Kidney epithelial cell (primary cell): ENCODE results near the gene GPC6. TPM values are rescaled to one million over a fixed set of nuclear protein-coding genes. Genes with fewer than 3 reads are reported as not detected.

Experiments used
- DNase-seq: peaks from one replicate; pipeline ENCODE4 v3.0.0-alpha.2; 2010; ENCODE audit warnings: low read depth
- H3K27me3 ChIP-seq: 2 replicates; pipeline ENCODE4 v1.6.0; 2011; ENCODE audit warnings: low read length; ENCODE audit not compliant: control insufficient read depth, insufficient read depth
- H3K36me3 ChIP-seq: 2 replicates; pipeline ENCODE4 v1.5.1; 2011; ENCODE audit warnings: low read length; ENCODE audit not compliant: control insufficient read depth, insufficient read depth
- H3K4me3 ChIP-seq: 2 replicates; pipeline ENCODE4 v1.5.1; 2011; ENCODE audit warnings: low read depth, mild to moderate bottlenecking, control low read depth, low read length
- total RNA-seq: library from RNA; depleted of rRNA; stranded (reverse); fragments of >200 nt; gene quantifications from 2 replicates; pipeline ENCODE4 v1.2.3, GENCODE V29; 2015
- TF ChIP-seq, protein P1 (sequence below): IDR thresholded peaks from 2 replicates; pipeline ENCODE4 v1.5.1; 2011; ENCODE audit warnings: mild to moderate bottlenecking, moderate library complexity, low read length, control low read depth, inconsistent platforms; ENCODE audit not compliant: insufficient read depth, poor library complexity, severe bottlenecking

The GPC6 gene
- total RNA-seq, 1 donor from 2014 or later, result 62.7 TPM

DNA sequence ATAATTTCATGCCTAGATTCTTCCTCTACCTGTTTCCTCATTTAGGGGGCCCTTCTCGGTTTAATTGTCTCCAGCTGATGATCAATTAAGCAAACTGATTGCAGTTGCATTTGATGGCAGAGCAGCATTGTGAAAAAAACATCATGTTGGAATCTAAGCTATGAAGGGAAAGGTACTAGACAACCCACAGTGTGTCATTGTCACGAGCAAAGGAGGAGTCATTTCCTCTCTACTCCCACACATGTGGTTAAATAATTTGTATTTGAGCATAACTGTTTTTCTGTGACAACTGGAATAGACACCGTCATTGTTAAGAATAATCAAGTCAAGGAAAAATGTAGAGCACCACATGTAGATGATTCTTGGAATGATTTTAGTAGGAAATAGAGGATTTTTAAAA is 1012.5 kb downstream of the GPC6 start:
- peak; percentile 47 for DNase-seq
- H3K27me3 ChIP-seq, result no peaks in the 10 kb centered on the region
- H3K36me3 ChIP-seq, result no peaks in the 10 kb centered on the region
- TF ChIP-seq, protein P1, sequence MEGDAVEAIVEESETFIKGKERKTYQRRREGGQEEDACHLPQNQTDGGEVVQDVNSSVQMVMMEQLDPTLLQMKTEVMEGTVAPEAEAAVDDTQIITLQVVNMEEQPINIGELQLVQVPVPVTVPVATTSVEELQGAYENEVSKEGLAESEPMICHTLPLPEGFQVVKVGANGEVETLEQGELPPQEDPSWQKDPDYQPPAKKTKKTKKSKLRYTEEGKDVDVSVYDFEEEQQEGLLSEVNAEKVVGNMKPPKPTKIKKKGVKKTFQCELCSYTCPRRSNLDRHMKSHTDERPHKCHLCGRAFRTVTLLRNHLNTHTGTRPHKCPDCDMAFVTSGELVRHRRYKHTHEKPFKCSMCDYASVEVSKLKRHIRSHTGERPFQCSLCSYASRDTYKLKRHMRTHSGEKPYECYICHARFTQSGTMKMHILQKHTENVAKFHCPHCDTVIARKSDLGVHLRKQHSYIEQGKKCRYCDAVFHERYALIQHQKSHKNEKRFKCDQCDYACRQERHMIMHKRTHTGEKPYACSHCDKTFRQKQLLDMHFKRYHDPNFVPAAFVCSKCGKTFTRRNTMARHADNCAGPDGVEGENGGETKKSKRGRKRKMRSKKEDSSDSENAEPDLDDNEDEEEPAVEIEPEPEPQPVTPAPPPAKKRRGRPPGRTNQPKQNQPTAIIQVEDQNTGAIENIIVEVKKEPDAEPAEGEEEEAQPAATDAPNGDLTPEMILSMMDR, result no peak
- H3K4me3 ChIP-seq, result no peak overlapping the region

DNA sequence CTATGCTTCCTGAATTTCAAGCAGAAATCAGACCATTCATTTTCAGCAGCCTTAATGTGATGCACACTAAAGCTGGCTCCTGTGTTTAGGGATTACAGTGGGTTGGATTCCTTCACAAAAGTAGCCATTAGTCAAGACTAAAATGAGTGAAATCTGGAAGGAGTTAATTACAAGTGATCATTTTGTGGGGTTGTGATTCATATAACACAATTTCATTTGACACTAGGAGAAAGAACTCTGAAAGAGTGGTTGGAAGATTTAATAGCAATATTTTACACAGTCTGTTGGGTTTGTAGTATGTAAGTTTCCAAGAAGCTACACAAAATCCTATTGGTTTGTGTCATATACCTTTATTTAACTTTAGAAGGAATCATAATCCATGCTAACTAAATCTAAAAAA is 1015.9 kb downstream of the GPC6 start:
- TF ChIP-seq, protein P1, result no peak
- DNase-seq, result no peak
- Histone ChIP-seq H3K27me3 (no peaks in the 10 kb centered on the region), H3K4me3 (no peak overlapping the region), H3K36me3 (no peaks in the 10 kb centered on the region)

DNA sequence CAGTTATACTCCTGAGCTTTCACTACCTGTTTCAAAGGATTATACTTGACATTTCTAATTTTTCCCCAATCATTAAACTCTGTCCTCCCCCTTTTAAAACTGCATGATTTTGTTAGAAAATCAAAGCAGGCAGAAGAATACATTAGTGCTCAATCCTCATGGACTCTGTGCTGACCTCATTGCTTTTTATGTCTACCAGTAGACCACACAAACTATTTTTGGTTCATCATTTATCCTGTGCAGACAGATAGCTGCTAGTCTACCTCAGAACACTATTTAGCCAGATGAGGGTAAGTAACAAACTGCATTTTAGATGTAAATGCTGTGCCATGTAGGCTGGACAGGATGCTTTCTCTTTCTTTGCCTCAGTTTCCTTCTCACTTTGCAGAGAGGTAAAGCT is 1016.9 kb downstream of the GPC6 start:
- Histone ChIP-seq H3K36me3 (no peaks in the 10 kb centered on the region), H3K27me3 (no peaks in the 10 kb centered on the region), H3K4me3 (no peak overlapping the region)
- DNase-seq, result no peak
- TF ChIP-seq, protein P1, result no peak

DNA sequence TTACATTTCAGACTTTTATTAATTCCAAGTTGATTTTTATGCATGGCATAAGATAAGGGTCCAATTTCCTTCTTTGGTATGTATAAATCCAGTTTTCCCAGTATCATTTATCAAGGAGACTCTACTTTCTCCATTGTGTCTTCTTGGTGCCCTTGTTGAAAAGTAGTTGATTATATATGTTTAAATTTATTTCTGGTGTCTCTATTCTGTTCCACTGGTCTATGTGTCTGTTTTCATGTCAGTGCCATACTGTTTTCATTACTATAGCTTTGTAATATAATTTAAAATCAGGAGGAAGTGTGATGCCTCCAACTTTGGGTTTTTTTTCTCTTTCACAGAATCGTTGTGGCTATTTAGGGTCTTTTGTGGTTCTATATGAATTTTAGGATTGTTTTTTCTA is 1019.9 kb downstream of the GPC6 start:
- no peaks in the 10 kb centered on the region for H3K27me3 ChIP-seq
- TF ChIP-seq, protein P1, result no peak
- no peaks in the 10 kb centered on the region for H3K36me3 ChIP-seq
- H3K4me3 ChIP-seq, result no peak overlapping the region
- DNase-seq, result no peak

- DNase-seq, result no peak
- H3K36me3 ChIP-seq, result no peaks in the 10 kb centered on the region
- H3K4me3 ChIP-seq, result no peak overlapping the region
- no peaks in the 10 kb centered on the region for H3K27me3 ChIP-seq
- TF ChIP-seq, protein P1, result no peak
These were observed 1021.3 kb downstream of the GPC6 start for GRCh38 chr13:94247890-94248289.

GRCh38 chr13:94248454-94249228 is 1022.0 kb downstream of the GPC6 start:
- TF ChIP-seq, protein P1, result no peak
- no peak for DNase-seq
- no peak overlapping the region for H3K4me3 ChIP-seq

More at GRCh38 chr13:94248454-94249228, 1022.0 kb downstream of the GPC6 start:
- Histone ChIP-seq H3K27me3 (no peaks in the 10 kb centered on the region), H3K36me3 (no peaks in the 10 kb centered on the region)
